Lung microvascular endothelial cell (primary cell): ENCODE data around the gene ANKRD29. TPM values are rescaled to one million over a fixed set of nuclear protein-coding genes. Genes with fewer than 3 reads are reported as not detected.
"Not testable (repeated sequence)": the region's sequence is repeated elsewhere in the genome, so short reads cannot be mapped to it uniquely, and the experiment has no call there.

Source experiments
- DNase-seq, 2 donors: peaks; one replicate each; pipeline versions ENCODE4 v3.0.0 to v3.0.0-alpha.2; 2010; ENCODE audit warnings: low read depth in 2 of 2
- total RNA-seq: library from RNA; depleted of rRNA; stranded (reverse); fragments of >200 nt; gene quantifications from 2 replicates; pipeline ENCODE4 v1.2.1, GENCODE V29; 2014

ANKRD29 gene
- total RNA-seq, 1 donor from 2014 or later, result 0.79 TPM

DNA sequence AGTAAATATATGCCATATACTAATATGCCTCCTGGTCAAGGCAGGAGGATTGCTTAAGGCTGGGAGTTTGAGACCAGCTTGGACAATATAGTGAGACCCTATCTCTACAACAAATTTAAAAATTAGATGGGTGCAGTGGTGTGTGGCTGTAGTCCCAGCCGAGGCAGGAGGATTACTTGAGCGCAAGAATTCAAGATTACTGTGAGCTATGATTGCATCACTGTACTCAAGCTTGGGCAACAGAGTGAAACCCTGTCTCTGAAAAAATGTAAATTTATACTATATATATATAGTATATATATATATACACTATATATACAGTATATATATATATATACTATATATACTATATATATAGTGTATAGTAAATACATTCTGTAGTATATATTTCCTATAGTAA lies 46.5 kb downstream of the ANKRD29 start:
- DNase-seq, result no peak

DNA sequence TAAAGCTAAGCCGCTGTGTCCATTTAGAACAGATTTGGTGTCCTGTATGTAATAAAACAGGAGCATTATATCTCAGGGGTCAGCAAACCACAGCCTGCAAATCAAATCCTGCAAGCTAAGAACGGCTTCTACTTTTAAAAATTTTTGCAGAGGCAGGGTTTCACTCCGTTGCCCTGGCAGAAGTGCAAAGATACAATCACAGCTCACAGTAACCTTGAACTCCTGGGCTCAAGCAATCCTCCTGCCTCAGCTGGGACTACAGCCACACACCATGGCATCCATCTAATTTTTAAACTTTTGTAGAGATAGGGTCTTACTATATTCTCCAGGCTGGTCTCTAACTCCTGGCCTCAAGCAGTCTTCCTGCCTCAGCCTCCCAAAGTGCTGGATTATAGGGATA lies 47.8 kb downstream of the ANKRD29 start:
- no peak for DNase-seq

DNA sequence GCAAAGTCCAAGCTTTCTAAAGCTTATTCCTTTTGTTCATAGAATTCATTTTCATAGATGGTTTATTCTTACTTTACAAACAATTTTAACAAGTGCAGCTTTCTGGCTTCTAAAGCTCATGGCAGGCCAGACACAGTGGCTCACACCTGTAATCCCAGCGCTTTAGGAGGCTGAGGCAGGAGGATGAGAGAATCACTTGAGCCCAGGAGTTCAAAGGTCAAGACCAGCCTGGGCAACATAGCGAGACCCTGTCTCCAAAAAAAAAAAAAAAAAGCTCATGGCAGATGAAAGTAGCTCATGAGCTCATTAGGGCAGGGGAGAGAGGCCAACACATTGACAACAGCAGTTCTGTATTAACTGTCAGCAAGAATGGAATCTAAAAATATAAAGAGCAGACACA lies 48.3 kb downstream of the ANKRD29 start:
- DNase-seq, result no peak

DNA sequence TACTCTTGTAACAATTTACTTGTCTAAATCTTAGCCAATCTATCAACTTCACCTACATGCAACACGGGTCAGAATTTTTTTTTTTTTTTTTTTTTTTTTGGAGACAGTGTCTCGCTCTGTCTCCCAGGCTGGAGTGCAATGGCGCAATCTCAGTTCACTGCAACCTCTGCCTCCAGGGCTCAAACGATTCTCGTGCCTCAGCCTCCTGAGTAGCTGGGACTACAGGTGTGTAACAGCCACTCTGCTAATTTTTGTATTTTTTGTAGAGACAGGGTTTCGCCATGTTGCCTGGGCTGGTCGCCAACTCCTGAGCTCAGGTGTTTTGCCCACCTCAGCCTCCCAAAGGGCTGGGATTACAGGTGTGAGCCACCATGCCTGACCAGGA lies 49.6 kb downstream of the ANKRD29 start:
- not testable (repeated sequence) for DNase-seq

DNA sequence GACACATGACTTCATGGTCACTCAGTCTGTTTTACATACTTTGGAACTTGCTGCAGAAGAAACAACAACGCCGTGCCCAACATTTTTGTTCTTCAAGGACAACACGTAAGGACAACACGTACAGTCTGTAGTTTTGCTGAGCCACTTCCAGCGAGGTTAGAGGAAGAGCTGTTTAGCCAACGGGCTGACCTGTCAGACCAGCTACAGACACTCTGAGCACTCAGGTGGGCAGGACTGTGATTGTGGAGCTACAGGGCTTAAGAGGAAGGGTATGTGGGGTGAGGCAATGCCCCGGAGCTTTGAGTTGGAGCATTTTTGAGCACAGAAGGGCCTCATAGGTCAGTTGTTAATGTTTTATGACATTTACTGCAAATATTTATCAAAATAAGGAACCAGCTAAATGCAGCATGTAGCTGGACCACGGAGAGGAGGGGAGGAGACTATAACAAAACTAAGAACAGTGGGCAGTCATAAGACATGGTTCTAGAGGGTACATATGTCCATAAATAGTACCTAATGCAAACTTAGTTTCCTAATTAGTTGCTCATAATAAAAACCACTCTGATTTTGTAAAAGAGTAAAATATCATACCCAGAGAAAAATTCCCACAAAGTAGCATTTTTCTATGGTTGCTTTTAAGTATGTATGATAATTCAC lies 50.1 kb downstream of the ANKRD29 start:
- no peak for DNase-seq

DNA sequence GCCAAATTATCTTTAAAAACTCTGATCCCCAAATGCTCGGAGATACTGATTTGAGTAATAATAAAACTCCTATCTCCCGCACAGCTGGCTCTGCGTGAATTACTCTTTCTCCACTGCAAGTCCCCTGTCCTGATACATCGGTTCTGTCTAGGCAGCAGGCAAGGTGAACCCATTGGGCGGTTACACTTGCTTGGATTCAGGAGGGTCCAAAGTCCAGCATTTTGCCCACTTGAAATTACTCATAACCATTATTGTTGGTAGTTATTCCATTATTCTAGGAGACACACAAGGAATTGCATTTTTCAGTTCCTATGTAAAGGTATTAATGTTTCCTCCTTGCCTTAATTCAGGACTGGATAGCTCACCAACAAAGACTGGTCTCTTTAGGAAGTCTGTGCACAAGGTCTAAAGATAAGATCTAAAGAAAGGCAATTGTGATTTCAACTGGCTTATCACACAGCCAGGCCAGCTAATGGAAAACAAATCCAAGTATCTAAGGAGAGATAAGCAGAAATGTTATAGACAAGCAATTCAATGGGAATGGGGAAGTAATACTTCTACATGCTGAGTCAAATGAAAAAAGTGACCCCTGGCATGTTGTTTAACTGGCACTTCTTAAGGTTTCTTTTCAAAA lies 53.2 kb downstream of the ANKRD29 start:
- peak in 1 of 2 donors; percentile 36 for DNase-seq

DNA sequence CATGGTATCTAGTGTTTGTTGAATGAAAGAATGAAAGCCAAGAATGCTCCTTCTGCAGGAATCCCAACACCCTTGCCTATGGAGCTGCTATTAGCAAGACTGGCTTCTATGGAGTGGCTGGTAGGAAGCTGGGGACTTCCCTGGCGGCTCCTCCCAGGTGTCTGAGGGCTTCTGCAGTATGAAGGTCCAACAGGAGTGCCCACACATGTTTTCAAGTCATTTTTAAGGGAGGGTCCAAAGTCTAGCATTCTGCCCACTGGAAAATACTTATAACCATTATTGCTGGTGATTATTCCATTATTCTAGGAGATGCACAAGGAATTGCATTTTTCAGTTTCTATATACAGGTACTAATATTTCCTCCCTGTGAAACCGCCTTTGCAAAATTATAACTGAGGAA lies 54.5 kb downstream of the ANKRD29 start:
- DNase-seq, result no peak

DNA sequence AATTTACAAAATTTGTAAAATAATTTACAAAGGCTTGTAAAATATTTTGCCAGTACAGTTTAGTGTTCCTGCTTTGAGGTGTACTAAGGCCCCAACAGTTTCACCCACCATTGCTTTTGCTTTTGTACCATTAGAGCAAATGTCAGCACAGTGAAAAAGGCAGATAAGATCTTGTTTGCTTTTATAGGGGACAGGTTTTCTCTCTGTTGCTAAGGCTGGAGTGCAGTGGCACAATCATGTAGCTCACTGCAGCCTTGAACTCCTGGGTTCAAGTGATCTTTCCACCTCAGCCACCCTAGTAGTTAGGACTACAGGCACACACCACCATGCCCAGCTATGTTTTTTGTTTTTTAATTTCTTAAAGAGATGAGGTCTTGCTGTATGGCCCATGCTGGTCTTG lies 56.8 kb downstream of the ANKRD29 start:
- no peak for DNase-seq

DNA sequence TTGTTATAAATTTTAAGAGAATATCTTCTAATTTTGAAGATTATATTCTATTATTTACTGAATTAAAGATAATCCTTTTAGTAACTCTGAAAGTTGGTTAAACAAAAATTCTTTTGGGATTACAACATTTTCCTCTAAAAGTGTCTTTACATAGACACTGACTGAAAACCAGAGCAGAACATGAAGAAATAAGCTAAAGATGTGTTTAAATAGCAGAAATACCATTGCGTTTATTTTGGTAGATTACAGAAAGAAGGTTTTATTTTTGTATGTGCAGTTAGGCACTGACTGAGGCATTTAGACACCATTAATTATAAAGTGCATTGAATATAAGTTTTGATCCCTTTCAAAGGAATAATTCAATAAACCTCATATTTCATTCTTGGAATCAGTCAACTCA lies 62.9 kb downstream of the ANKRD29 start:
- no peak for DNase-seq

DNA sequence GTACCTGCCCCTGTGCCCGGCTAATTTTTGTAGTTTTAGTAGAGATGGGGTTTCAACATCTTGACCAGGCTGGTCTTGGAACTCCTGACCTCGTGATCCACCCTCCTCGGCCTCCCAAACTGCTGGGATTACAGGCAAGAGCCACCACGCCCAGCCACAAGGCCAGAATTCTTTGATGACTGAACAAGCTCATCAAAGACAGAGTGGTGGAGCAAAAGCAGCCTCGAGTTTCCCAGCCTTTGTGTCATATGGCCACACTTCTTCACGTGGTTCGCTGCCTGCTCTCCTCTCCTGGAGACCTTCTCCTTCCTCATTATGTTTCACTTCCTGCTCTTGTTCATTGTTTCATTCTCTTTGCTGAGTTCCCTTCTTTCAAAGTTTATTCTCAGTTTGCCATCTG lies 66.5 kb downstream of the ANKRD29 start:
- no peak for DNase-seq

DNA sequence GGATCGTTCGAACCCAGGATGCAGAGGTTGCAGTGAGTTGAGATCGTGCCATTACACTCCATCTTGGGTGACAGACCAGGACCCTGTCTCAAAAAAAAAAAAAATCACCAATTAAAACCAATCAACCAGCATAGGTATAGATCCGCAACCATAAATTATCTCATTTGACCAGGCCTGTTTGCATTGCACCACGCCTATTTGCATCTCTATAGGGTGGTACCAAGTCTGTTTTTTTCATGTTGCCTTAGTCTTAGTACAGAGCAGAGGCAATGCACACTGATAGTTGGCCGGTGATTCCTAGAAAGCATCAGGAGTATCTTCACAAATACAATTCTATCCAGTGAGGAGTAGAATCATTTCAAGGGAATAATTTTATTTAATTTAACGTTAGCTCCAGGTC lies 67.1 kb downstream of the ANKRD29 start:
- no peak for DNase-seq

DNA sequence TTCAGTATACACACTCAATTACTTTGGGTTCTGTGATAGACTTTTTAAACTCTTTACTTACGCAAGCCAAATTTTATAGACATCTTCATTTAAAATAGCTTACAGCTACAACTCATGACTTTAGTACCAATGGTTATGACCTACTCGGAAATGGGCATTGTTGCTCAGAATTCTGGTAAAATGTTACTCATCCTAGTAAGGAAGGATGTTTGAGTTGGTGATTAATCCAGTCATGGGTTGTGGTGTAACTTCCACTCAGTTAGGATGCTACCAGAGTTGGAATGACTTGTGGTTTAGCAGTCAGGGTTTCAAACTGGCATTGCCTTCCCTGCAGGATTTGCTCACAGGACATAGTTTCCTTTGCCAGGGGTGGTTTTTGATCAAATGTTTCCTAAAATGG lies 69.0 kb downstream of the ANKRD29 start:
- DNase-seq, result peak; percentile 29 to 91

DNA sequence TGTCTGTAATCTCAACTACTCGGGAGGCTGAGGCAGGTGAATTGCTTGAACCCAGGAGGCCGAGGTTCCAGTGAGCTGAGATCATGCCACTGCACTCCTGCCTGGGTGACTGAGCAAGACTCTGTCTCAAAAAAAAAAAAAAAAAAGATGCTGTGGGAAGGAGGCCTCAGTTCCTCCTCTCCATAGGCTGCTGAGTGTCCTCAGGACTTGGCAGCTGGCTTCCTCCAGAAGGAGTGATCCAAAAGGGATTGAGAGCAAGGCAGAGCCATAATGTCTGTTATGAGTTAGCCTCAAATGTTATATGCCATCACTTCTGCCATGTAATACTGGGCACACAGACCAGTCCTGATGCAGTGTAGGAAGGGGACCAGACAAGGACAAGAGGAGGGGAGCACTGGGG lies 69.8 kb downstream of the ANKRD29 start:
- no peak for DNase-seq

DNA sequence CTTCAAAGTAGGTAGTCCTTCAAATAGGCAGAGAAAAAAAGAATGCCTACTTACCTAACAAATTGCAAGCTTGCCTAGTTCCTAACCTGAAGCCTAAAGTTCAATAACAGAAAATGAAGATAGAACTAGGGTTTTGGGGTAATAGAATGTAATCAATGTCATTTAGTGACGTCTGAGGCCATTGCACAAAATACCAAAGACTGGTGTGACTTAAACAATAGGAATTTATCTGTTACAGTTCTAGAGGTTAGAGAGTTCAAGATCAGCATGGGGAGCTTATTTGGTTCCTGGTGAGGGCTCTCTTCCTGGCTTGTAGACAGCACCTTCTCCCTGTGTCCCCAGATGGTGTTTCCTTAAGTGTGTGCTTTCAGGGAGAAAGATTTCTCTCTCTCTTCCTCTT lies 71.7 kb downstream of the ANKRD29 start:
- DNase-seq, result no peak

DNA sequence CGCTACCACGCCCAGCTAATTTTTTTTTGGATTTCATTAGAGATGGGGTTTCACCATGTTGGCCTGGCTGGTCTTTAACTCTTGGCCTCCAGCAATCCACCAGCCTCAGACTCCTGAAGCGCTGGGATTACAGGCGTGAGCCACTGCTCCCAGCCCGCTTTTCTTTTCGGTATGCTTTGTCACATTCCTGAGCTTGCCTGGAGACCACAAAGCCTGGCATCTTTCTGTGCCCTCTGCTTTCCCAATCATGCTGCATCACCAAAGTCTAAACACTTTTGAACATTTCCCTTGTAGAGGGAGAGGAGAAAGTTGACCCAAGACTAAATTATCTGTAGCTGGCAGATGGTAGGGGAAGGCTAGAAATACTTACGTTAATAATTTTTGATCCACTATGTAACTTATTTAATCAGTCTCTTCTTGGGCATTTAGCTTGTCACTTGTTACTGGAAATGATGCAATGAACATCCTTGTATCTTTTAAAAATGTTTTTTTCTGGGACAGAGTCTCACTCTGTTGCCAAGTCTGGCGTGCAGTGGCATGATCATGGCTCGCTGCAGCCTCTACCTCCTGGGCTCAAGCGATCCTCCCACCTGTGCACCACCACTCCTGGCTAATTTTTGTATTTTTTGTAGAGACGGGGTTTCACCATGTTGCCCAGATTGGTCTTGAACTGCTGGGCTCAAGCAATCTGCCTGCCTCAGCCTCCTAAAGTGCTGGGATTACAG lies 73.7 kb downstream of the ANKRD29 start:
- no peak for DNase-seq

DNA sequence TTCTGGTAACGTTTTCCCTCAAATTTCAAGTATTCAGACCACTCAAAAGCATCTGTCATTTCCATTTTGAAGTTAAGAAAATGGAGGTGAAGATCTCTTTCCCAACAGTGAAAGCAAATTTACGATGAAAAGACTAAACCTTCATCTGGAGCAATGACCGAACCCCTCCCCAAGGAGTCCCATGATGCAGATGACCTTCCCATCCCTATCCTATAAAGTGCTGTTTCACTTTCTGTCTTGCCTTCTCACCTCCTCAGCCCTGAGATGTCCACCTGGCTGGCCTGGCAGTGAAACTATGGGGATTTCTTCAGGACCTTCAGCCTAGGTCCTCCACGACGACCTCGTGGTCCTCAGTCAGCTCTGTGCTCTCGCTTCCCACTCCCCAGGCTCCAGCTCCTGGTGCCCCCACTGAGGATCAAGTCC lies 75.5 kb downstream of the ANKRD29 start:
- no peak for DNase-seq

DNA sequence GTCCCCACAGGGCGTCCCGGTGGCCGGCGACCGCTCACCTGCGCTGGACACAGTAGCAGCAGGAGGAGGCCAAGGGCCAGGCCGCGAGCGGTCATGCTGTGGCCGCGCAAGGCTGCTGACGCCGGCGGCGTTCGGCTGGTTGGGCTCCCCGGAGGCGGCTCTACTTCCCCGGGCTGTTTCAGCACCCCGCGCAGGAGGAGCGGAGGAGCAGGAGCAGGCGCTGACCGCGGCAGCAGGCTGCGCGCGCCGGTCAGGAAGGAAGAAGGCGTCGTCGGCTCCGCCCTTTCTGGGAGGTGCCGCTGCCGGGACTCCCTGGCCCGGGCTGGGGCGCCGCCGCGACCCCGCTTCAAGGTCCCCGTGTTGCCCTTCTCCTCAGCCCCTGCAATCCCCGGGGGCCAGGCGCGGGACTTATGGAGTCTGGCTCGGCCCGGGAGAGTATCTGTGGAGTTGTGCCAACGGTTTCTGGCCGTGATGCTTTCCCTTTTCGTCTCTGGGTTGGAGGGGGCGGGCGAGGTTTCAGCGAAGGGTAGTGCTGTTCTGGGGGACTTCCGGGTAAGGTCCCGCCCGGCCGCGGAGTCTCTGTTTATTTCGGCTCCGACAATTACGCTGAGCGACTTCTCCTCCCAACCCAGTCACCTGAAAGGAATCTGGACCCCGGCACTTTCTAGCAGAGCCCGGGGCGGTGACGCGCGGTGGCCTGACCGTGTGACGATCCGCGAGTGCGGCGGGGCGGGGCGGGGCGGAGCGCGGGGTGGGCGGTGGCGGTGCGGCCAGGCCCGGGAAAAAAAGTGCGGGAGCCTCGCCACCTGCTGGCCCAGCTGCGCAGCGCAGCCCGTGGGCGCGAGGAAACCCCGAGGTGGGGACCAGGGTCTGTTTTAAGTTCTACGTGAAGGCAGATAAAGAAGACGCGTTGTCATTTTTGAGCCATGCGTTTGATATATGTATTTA lies 76.2 kb downstream of the ANKRD29 start, which contains the start of gene NPC1:
TSS of gene NPC1 (minus strand) at position 258 of the 948 bp plus-strand sequence. CDS start at position 95, 163 bp downstream.
- peak; percentile 94 to 95 for DNase-seq

DNA sequence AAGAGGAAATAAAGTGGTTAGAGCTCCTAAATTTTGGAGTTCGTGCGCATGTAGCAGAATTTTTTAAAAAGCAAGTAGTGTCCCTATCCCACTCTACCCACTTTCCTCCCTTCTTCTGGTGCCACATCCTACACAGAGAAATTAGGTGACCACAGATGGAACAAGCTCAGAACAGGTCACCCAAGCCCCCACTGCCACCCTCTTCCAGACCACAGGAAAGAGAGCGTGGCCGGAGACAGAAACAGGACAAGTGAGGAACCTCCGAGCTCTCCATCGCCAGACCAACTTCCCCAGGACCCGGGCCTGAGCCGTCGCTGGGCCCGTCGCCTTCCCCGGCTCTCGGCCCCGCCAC lies 76.8 kb downstream of the ANKRD29 start:
- no peak for DNase-seq

DNA sequence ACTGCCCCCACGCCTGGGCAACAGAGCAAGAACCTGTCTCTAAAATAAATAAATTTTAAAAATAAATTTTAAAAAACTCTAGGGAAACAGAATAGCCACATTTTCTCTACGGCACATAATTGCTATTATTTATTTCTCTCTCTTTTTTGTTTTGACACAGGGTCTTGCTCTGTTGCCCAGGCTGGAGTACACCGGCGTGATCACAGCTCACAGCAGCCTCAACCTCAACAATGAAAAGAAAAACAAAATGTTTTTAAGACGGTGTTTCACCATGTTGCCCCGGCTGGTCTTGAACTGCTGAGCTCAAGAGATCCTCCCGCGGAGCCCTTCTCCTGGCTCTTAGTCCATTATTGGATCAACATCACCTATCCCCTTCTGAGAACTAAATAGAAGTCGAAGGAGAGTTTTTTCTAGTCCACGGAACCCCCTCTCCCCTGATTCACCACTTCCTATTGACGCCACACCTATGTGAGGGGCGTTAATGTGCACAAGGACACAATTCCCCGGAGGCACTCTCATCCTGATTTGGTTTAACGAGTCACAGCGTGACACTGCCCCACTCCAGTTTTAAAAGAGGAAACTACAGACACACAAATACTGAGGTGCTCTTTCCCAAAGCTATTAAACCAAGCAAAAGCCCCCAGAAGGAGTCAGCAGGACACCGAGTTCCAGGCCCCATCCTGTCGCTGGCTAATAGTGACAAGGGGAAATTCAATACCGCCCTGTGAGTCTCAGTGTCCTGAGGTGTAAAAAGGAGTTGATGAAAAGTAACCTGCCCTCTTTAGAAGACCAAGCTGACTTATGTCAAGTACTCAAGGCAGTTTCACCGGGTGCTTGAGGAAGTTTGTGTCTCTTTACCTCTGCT lies 77.5 kb downstream of the ANKRD29 start:
- DNase-seq, result peak; percentile 54 to 66
